Calu3 (cell line): ENCODE measurements around the gene EN1. TPM values are rescaled to one million over a fixed set of nuclear protein-coding genes. Genes with fewer than 3 reads are reported as not detected.

Experiments
- BruUV-seq: library from RNA; stranded (reverse); fragments of 400-500 nt; replicated peaks from 2 replicates; lab custom pipeline; 2021; lab: Mats Ljungman, UMichigan
- CTCF ChIA-PET: fragments of 300-600 bp; sonication (Branson Sonifier 250); formaldehyde crosslinking; loops from one replicate; lab custom pipeline; 2022; ENCODE audit warnings: antibody characterized with exemption; lab: Charles Lee
- DNase-seq: peaks from one replicate; pipeline ENCODE4 v3.0.0; 2022
- H3K27ac Mint-ChIP-seq: one replicate; pipeline ENCODE4 v1.8.0; 2022; ENCODE audit warnings: mixed read lengths; ENCODE audit not compliant: unreplicated experiment
- H3K27me3 Mint-ChIP-seq: one replicate; pipeline ENCODE4 v1.8.0; 2022; ENCODE audit warnings: mixed read lengths; ENCODE audit not compliant: unreplicated experiment
- H3K36me3 Mint-ChIP-seq: one replicate; pipeline ENCODE4 v1.8.0; 2022; ENCODE audit warnings: mild to moderate bottlenecking, moderate library complexity, mixed read lengths; ENCODE audit not compliant: insufficient read depth, unreplicated experiment
- H3K4me1 Mint-ChIP-seq: one replicate; pipeline ENCODE4 v1.8.0; 2022; ENCODE audit warnings: mild to moderate bottlenecking, low read depth, mixed read lengths; ENCODE audit not compliant: unreplicated experiment
- H3K4me3 Mint-ChIP-seq: one replicate; pipeline ENCODE4 v1.8.0; 2022; ENCODE audit warnings: mild to moderate bottlenecking, low read depth, moderate library complexity, mixed read lengths; ENCODE audit not compliant: unreplicated experiment
- H3K9me3 Mint-ChIP-seq: one replicate; pipeline ENCODE4 v1.8.0; 2022; ENCODE audit warnings: low read depth, mixed read lengths; ENCODE audit not compliant: unreplicated experiment
- CTCF ChIP-seq: fragments of 200-600 bp; IDR thresholded peaks from one replicate; pipeline ENCODE4 v1.8.0; 2022; ENCODE audit warnings: antibody characterized with exemption; ENCODE audit not compliant: unreplicated experiment
- intact Hi-C: fragments of 100-400 bp; cut with micrococcal nuclease; formaldehyde crosslinking; loops from one replicate; pipeline ENCODE4 v1.10.0; 2022; ENCODE audit not compliant: unreplicated experiment
- total RNA-seq: library from RNA; stranded (reverse); gene quantifications from 2 replicates; pipeline ENCODE4 v1.2.3, GENCODE V29; 2022

Gene EN1
- total RNA-seq, 1 experiment from 2014 or later = 2.3 TPM

GRCh38 chr2:118834901-118835745 lies 12.3 kb downstream of the EN1 start:
- TF ChIP-seq CTCF = no peak
- H3K36me3 Mint-ChIP-seq = peaks cover 18% of the 10 kb centered on the region
- no peak for DNase-seq
- BruUV-seq = no TSS peak
- peak overlapping the region; percentile 91 for H3K4me3 Mint-ChIP-seq
- no peaks in the 10 kb centered on the region for H3K9me3 Mint-ChIP-seq
- intact Hi-C loops = no loop called here
- H3K4me1 Mint-ChIP-seq = no peaks in the 10 kb centered on the region
- H3K27me3 Mint-ChIP-seq = peaks cover 13% of the 10 kb centered on the region
- CTCF ChIA-PET = no interaction called here
- peak overlapping the region; percentile 45 for H3K27ac Mint-ChIP-seq

GRCh38 chr2:118834440-118834810 lies 13.0 kb downstream of the EN1 start:
- peaks cover 13% of the 10 kb centered on the region for H3K27me3 Mint-ChIP-seq
- no peaks in the 10 kb centered on the region for H3K9me3 Mint-ChIP-seq
- no peak for TF ChIP-seq CTCF
- H3K27ac Mint-ChIP-seq = no peak overlapping the region
- DNase-seq = no peak
- H3K36me3 Mint-ChIP-seq = peaks cover 18% of the 10 kb centered on the region
- H3K4me1 Mint-ChIP-seq = no peaks in the 10 kb centered on the region
- intact Hi-C loops = no loop called here
- BruUV-seq = no TSS peak
- H3K4me3 Mint-ChIP-seq = peak overlapping the region; percentile 91
- CTCF ChIA-PET = no interaction called here

- no peaks in the 10 kb centered on the region for H3K4me1 Mint-ChIP-seq
- no peaks in the 10 kb centered on the region for H3K9me3 Mint-ChIP-seq
- H3K4me3 Mint-ChIP-seq = no peak overlapping the region
- peaks cover 18% of the 10 kb centered on the region for H3K36me3 Mint-ChIP-seq
- no TSS peak for BruUV-seq
- DNase-seq = no peak
- no peak overlapping the region for H3K27ac Mint-ChIP-seq
- intact Hi-C loops = no loop called here
- TF ChIP-seq CTCF = no peak
- CTCF ChIA-PET = no interaction called here
- H3K27me3 Mint-ChIP-seq = peaks cover 13% of the 10 kb centered on the region
Measured at GRCh38 chr2:118833716-118834439, 13.6 kb downstream of the EN1 start.

- CTCF ChIA-PET = no interaction called here
- H3K36me3 Mint-ChIP-seq = peaks cover 18% of the 10 kb centered on the region
- TF ChIP-seq CTCF = no peak
Measured at GRCh38 chr2:118832791-118833715, 14.4 kb downstream of the EN1 start.

More at GRCh38 chr2:118832791-118833715, 14.4 kb downstream of the EN1 start:
- Mint-ChIP-seq H3K4me3 (no peak overlapping the region), H3K27ac (no peak overlapping the region), H3K9me3 (no peaks in the 10 kb centered on the region), H3K4me1 (no peaks in the 10 kb centered on the region), H3K27me3 (peaks cover 13% of the 10 kb centered on the region)
- no TSS peak for BruUV-seq
- intact Hi-C loops = no loop called here
- DNase-seq = no peak
